Stimulated activated CD8-positive, alpha-beta memory T cell treated with anti-CD3 and anti-CD28 coated beads, Interleukin-4, amount 100 ng/mL, for 24 hours (primary cell): ENCODE data around the gene FBXL4.

ENCODE experiments used
- DNase-seq: peaks from one replicate; pipeline ENCODE4 v3.0.0-alpha.2; 2020; ENCODE audit warnings: low read depth

Gene FBXL4

DNA sequence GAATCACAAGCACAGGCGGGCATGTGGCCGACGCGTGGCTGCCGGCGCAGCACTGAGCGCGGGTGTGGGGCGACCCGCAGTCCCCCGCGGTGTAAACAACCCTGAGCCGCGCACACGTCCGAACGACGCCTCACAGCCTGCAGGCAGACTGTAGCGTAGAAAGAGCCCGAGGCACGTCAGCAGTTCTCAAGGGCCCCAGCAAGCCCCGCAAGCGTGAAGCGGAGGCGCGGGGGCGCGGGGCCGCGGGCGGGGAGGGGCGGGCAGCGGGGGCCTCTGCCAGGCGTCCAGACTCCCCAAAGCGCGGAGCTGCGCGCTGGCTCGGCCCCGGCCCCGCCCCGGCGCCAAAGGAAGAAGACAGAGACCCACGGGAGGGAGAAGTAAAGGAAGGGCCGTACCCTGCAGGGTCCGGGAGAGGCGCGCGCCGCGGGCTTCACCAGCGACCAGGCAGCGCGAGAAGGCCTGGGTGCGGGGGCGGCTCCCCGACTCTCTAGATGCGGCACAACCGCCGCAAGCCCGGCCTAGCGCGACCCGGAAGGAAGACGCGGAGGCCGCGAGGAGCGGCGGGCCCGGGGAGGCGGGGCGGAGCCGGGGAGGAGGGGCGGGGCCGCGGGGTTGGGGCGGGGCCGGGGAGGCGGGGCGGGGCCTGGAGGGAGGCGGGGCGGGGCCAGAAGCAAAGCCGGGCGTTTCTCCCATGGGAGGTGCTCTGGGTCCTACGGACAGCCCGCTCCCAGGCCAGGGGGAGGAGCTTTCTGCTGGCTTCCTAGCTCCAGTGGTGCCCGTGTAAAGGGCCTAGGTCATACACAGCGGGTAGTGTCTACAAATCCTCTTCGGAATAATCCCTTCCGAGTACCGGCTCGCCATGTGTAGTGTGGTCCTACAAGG, at the start of gene FBXL4:
Gene FBXL4 (minus strand): TSS at position 536 of the 882 bp plus-strand sequence. CDS start 20,958 bp downstream, outside the sequence.
- DNase-seq = peak; percentile 68

DNA sequence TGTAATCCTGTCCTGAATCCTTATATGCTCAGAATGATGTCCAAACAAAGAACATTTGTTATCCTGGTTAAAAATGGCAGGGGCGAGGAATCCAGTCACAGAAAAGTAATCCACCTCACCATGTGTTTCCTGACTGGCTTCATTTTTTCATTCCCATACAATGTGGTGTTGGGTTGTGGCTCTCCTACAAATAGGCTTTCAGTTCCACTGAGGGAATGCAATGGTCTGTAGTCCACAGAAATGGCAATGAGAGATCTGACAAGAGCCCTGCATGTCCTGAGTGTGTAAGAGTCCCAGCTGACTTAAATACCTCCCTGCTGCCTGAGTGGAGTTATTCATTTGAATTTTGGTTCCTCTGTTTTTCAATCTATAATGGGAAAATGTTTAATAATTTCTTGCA, 47.4 kb upstream of the FBXL4 start:
- no peak for DNase-seq

DNA sequence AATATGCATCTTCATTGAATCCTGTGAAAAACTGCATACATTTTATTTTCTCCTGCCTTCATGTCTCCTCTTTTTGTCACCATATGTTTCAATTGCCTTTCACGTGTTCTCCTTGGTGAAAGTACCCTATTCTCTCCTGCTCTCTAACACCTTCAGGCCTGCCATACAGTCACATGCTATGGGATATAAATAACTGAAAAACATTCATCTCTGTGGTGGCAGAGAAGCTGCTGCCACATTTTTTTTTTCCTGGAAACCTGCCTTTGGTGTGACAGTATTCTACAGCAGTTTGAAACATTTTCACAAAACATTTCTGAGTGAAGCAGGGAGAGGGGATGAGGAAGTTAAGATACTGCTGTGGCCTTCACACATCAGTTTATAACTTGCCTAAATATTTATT, 44.8 kb upstream of the FBXL4 start:
- DNase-seq = no peak

DNA sequence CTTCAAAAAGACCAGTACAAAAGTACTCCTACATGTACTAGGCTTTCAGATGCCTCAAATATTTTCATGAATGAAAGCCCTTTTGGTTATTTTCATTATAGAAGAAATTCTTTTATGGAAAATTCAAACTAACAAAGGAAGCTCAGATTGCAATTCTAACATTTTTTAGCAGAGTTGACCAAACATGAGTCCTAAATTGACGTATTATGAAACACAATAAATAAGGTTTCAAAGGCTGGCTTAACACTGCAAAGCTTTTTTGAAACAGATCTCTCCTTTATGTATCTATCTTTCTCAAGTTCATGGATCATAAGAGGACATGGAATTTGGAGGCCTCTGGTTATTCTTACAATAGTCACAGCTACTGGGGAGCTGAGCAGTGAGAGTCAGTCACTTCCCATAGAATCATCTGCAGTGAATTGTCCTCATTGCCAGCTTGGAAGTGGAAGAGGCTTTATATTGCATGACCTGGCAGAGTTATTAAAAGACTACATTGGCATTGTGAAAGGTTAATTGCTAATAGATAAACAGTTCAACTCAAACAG, 38.4 kb upstream of the FBXL4 start:
- DNase-seq = no peak

DNA sequence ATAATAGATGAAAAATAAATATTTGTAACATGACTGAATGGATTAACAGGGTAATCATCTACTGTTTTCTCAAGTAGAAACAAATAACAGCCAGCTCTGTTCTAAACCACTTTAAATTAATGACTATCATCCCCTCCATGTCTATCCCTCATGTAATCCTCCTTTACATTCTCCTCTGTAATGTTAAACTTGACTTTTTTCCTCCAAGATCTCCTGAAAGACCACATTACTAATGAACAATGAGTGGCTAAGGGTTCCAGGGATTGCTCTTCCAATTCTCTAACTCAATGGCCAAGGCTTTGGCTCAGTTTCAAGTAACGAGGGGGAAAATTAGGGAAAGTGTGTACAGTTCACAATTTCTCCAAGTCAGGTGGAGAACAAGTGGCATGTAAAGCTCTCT, 37.6 kb upstream of the FBXL4 start:
- DNase-seq = no peak

DNA sequence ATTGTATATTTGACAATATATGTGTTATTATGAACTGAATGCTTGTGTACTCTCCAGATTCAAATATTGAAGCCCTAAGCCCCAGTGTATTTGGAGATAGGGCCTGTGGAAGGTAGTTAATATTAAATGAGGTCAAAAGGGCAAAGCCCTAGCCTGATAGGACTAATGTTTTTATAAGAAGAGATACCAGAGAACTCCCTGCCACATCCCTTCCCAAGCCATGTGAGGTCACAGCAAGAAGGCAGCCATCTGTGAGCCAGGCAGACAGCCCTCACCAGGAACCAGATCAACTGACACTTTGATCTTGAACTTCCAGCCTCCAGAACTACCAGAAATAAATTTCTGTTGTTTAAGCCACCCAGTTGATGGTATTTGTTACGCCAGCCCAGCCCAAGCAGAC, 36.4 kb upstream of the FBXL4 start:
- no peak for DNase-seq

DNA sequence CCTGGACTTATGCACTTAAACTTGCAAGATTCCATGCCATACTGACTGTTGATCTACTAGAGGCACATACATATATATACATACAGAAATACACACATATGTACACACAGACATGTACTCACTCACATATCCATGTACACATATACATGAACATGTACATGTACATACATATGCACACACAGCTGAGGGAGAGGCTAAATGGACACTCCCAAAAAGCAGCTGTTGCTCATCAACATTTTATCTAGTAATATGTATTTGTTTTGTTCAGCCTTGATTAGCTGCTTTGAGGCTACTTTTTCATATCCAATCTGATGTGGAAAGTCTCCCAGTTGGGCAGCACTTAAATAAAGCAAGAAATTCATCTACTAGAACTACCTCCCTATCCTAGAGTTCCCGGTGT, 33.7 kb upstream of the FBXL4 start:
- DNase-seq = no peak

DNA sequence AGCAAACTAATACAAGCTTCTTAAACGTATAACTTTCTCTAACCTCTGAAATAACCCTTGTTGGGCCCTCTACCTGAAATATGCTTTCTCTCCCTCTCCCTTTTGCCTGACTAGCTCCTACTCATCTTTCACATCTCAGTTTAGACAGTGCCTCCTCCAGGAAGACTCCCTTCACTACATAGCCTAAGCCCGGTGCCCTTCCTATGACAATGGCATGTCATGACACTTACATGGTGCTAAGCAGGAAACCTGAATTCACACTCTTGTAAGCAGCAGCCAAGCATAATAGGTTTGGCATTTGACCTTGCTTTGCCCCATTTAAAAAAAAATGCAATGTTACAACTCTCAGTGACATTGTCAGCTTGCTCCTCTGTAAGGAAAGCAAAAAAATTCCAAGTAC, 33.1 kb upstream of the FBXL4 start:
- no peak for DNase-seq

DNA sequence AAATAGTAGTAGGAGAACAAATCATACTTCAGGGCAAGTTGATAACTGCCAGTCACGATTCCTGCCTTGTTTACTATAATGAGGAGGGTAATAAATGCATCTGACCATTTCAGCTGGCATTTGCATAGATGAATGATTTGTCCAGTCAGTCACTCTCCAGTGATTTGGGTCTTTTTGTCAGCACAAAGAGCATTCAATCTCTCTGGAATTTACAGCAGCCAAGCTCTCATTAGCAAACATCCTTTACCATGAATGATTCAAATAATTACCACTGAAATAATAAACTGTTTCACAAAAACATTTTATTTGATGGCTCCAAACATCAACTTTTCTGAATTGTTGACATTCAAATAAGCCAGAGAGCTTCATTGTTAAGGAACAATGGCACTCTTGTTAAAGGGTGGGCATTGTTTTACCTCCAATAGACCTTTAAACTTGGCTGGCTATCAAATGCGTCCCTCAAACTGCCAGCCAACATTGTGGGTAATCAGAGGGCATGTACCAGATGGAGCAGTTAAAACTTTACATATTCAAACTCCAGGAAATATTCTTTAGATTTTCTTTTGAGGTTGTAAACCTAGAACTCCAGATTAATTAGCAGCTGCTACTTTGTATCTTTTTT, 30.0 kb upstream of the FBXL4 start:
- DNase-seq = no peak

DNA sequence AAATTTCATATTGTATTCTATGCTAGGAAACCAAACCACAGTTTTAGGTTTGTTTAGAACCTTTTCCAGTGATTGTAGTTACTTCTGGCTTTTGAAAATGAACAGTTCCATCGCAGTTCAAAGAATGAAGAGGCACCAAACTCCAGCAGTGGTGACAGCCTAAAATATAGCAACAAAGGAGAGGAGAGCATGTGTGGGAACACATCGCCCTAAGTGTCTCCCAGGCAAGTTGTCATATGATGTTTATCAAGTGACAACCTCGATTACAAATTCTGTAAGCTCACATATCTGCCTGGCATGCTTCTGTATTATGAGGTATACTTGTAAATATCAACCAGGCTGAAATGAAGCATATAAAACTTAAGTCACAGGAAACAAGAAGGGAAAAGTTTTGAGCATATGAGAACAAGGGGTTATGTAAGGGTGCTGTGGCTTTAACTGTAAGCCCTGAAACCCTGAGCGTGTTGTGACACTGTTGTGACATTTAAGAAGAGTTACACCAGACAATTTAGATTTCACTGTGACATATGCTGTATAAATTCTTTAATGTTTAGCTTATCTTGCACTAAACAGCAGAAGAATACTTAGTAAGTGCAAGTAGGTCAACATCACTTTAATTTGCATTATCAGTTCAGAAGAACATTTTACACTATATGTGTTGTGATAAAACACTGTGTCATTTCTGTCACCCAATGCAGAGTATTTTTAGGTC, 29.1 kb upstream of the FBXL4 start:
- DNase-seq = no peak

DNA sequence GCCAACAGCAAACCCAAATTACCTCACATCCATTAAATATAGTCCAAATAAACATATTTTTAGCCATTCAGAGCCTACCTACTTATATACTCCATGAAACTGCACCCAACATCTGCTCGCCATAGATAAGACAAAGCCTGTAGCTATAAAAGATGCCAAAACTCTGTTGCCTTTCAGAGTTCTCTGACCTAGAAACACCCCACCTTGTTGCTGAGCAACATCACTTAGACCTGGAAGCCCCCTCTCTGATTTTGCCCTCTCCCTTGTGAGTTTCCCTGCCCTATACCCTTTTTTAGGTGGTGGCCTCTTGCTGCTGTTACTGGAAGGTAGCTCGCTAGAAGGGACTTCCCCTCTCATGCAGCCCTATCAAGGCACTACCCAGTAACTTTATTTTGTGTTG, 27.7 kb upstream of the FBXL4 start:
- no peak for DNase-seq

DNA sequence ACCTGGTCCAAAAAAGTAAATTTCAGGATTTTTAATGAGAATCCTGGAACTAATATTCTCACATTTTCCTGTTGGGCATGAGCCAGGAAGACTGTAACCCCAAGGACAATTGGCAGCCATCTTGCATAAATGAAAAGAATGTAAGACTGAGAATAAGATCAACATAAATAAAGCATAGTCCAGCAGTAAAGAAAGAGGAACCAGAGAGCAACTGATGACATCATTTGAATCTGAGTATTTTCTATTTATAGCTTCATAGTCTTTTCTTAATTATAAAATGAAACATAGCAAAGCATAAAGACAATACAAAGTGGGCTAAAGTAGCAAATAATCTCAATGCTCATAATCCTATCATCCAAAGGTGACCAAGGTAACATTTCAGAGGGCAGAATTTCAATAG, 26.6 kb upstream of the FBXL4 start:
- no peak for DNase-seq

DNA sequence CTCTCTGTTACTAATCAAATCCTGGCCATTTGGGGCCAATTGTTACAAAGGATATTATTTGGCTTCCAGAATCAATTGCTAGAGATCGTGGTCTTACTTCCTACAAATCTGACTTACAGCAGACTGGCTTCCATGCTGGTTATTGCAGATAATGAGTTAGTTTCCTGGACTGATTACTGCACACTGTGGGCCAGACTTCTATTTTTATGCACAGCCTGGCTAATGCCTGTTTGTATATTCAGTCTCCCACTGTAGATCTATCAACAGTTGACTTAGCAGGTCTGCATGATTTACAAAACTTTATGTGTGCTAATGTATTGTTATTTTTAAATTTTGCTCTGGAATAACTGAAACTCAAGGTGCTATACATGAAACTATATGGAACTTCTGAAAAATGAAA, 25.8 kb upstream of the FBXL4 start:
- DNase-seq = no peak

DNA sequence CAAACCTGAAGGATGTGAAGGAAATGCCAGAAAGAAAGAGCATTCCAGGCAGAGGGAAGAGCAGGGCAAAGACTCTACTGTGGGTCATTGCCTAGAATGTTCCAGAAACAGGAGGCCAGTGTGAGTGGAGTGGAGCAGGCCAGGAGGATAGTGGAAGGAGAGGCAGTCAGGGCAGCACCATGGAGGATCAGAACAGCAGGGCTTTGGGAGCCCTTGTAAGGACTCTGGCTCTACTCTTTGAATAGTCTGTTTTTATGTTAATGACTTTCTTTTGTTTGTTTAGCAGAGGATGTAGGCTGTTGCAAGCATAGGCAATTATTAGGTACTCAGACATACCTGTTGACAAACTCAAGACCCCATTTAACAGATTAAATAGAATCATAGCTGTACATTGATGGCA, 23.6 kb upstream of the FBXL4 start:
- no peak for DNase-seq

DNA sequence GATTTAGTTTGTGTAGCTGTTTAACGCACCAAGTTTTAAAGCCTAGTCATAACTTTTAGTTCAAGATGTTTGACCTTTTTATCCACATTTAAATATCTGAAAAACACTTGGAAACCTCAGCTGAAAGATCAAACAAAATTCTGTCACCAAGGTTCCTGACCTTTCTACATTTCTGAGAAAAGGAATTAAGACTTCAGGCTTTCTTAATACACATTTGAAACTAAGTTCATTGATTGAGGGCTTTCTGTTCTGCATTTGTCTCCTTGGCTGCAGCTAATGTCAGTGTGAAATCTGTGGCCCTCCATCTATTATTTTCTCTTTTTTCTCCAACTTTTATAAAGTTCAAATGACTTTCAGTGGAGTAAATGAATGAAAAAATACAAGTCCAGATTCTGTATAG, 22.7 kb upstream of the FBXL4 start:
- no peak for DNase-seq

DNA sequence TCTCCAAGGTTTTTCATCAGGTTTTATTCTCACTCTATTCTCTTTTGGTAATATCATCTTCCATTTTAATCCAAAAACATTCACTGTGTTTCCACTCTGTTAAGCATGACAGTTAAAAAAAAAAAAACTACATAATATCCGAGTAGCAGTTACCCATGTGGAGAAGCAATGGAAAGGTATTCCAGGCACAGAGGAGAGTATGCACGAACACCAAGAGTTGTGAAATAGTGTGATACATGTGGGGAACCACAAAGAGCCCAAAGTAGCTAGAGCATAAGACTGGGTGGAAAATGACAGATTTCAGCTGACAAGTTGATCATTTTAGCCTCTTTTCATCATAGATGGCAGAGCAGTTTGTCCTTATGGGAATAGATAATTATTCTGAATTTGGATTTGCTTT, 19.9 kb upstream of the FBXL4 start:
- DNase-seq = no peak

DNA sequence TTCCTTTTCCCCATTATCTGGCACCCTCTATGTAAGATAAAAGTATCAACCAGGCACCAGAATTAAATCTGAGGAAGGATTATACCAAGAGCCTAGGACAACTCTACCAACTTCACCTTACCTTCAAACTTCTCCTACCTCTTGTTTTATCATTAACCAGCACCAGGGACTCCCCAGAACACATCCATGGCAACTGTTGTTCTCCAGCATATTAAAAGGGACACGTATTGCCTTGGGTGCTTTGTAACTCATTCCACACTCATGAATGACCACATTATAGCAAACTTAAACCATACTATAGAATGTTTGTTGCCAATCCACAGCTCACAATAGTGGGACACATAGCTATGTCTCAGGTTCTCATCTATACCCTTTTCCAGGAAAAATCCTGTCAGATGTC, 11.9 kb upstream of the FBXL4 start:
- no peak for DNase-seq

DNA sequence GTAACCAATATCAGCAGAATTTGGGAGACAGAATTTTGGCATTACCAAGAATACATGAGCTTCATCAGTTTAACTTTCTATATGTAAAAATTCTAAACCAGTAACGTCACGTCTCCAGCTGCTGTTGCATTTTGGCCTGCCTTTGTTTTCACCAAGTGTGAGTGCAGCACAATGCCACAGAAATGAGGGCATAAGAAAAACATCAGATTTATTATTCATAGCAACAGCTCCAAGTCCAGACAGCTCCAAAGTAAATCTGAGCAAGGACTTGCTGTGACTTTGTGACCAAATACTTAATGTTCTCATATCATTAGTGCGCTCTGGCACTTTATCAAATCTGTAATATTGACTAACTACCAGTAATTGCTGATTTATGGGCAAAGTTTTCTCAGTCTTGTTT, 11.0 kb upstream of the FBXL4 start:
- DNase-seq = no peak

DNA sequence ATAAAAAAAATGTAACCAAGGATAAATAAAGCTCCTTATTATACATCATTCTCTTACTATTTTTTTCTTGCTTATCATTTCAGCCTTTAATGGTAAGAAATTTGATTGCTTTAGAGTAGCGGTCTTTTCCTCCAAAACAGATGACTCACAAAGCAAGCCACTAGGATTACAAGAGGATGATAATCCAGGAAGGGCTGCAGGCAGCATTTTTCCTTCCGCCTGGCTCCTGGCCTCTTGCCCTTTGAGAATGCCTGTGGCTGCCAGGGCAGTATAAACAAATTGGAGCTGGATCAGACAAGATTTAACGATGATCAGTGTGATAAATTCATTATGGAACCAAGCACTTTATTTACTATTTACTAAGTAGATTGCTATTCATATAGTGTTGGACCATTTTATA, 9.7 kb upstream of the FBXL4 start:
- DNase-seq = no peak

DNA sequence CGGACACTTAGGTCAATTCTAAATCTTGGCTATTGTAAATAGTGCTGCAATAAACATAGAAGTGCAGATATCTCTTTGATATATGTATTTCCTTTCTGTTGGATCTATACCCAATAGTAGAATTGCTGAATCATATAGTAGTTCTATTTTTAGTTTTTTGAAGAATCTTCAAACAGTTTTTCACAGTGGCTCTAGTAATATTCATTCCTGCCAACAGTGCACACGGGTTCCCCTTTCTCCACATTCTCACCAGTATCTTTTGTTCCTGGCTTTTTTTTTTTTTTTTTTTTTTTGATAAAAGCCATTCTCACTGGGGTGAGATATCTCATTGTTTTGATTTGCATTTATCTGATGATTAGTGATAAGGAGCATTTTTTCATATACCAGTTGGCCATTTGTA, 1.8 kb upstream of the FBXL4 start:
- DNase-seq = no peak

DNA sequence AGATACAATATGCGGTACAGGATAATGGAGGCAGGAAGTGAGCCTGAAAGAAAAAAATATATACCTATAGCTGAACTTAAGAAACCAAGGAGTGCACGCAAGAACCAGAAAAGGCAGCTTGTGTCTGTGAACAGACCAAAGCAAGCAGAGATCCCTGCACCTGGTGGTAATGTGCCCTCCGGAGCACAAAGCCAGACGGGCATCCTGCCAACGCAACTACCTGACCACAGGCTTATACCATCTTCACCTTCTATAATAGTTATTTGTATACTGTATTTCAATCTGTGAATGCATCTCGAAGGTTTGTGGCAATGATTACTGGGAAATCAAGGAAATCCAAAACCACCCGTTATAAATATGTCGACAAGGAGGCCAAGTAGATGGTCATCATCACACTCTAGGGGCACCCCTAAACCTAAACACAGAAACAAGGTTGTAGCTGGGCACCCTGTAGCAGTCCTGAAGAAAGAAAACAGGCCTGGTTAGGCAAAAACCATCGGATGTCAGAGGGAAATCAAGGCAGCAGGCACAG, 801 bp downstream of the FBXL4 start:
- peak; percentile 1 for DNase-seq

DNA sequence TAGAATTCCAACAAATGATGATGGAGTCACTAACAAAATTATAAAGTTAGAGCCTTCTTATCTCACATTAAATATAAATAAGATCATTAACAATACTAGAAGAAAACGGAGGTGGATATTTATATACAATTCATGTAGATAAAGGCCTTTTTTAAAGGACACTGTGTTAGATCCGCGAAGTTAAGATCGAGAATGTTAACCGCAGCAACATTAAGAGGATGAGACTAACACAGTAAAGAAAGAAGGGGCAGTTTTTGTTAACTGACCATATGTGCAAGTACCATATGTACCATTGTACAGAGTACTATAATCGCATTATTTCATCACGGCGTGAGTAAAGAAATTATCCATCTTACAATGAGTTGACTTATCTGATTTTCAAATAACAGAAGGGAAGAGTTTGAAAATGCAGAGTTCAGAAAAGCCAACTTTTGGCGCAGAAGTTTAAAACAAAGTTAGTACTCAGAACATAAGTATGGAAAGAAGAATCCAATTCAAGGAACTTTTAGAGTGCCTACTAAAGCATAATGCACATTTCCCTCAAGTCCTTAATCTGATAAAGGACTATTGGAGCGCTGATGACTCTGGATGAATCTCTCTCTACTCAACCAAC, 1.4 kb downstream of the FBXL4 start:
- no peak for DNase-seq
